HL-60 (cell line): ENCODE results near the gene PPP2CA.
"Not testable (repeated sequence)": the region's sequence is repeated elsewhere in the genome, so short reads cannot be mapped to it uniquely, and the experiment has no call there.

Experiments used
- DNase-seq, 2 experiments: peaks; one replicate each; pipeline ENCODE4 v3.0.0-alpha.2; 2010 to 2020; ENCODE audit warnings: low read depth in 1 of 2, low spot score in 1 of 2
- H3K27ac ChIP-seq: fragments of 250-450 bp; sonication (Bioruptor Pico); replicated peaks from 2 replicates; pipeline ENCODE4 v1.5.1; 2020; ENCODE audit warnings: mild to moderate bottlenecking, moderate library complexity
- H3K27me3 ChIP-seq: fragments of 250-450 bp; sonication (Bioruptor Pico); 2 replicates; pipeline ENCODE4 v1.5.1; 2021; ENCODE audit warnings: mild to moderate bottlenecking, moderate library complexity; ENCODE audit not compliant: insufficient read depth, poor library complexity, severe bottlenecking
- H3K4me3 ChIP-seq: replicated peaks from 2 replicates; pipeline ENCODE4 v1.5.1; 2011; ENCODE audit warnings: mild to moderate bottlenecking, control low read depth, low read length; ENCODE audit not compliant: insufficient read depth
- GABPA ChIP-seq: IDR thresholded peaks from 2 replicates; pipeline ENCODE4 v1.6.1; 2012; ENCODE audit warnings: low read depth
- POLR2AphosphoS5 ChIP-seq: IDR thresholded peaks from 2 replicates; pipeline ENCODE4 v1.6.1; 2012; ENCODE audit warnings: low read depth
- SPI1 ChIP-seq: IDR thresholded peaks from 2 replicates; pipeline ENCODE4 v1.6.1; 2012; ENCODE audit warnings: low read depth, mild to moderate bottlenecking, borderline replicate concordance
- TF ChIP-seq, protein P1 (sequence below): IDR thresholded peaks from 2 replicates; pipeline ENCODE4 v1.6.1; 2012; ENCODE audit warnings: low read depth; ENCODE audit not compliant: insufficient replicate concordance
- TF ChIP-seq, protein P2 (sequence below): IDR thresholded peaks from one replicate; pipeline ENCODE4 v1.5.1; 2011; ENCODE audit warnings: low read length, control low read depth, inconsistent platforms; ENCODE audit not compliant: insufficient read depth

The PPP2CA gene

DNA sequence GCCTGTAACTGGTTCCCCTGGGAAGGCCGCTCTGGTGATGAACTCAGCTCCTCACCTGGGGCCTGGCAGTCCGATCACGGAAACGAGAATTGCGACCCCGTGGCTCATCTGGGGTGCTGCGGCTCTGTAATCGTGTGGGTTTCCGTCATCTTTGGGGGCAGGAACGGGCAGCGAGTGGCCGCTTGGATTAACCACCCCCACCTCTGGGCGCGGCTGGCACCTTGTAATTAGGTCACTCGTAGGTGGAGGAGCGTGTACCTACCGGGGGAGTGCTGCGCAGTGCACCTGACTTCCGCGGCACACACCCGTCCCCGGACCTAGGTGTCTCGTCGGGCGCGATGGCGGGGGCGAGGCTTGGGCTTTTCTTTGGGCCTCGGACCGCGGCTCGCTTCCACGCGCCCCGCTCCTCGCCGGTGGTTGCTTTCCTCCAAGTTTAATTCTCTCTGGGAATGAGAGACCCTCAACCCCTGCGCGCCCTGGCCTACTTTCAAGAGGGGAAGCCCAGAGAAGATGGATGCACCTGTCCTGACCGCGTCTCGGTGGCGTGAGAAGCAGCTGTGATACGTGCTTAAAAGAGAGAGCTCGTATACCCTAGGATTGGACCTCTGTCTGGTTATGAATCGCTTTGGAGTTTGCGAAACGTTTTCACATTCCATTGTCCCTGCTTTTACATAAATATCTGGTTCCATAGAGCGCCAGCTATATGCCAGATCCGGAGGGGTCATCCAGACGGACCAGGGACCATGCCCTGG is 744 bp upstream of the PPP2CA start:
- TF ChIP-seq POLR2AphosphoS5 (no peak), SPI1 (no peak), GABPA (no peak)
- TF ChIP-seq, protein P1, sequence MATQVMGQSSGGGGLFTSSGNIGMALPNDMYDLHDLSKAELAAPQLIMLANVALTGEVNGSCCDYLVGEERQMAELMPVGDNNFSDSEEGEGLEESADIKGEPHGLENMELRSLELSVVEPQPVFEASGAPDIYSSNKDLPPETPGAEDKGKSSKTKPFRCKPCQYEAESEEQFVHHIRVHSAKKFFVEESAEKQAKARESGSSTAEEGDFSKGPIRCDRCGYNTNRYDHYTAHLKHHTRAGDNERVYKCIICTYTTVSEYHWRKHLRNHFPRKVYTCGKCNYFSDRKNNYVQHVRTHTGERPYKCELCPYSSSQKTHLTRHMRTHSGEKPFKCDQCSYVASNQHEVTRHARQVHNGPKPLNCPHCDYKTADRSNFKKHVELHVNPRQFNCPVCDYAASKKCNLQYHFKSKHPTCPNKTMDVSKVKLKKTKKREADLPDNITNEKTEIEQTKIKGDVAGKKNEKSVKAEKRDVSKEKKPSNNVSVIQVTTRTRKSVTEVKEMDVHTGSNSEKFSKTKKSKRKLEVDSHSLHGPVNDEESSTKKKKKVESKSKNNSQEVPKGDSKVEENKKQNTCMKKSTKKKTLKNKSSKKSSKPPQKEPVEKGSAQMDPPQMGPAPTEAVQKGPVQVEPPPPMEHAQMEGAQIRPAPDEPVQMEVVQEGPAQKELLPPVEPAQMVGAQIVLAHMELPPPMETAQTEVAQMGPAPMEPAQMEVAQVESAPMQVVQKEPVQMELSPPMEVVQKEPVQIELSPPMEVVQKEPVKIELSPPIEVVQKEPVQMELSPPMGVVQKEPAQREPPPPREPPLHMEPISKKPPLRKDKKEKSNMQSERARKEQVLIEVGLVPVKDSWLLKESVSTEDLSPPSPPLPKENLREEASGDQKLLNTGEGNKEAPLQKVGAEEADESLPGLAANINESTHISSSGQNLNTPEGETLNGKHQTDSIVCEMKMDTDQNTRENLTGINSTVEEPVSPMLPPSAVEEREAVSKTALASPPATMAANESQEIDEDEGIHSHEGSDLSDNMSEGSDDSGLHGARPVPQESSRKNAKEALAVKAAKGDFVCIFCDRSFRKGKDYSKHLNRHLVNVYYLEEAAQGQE = no peak
- TF ChIP-seq, protein P2, sequence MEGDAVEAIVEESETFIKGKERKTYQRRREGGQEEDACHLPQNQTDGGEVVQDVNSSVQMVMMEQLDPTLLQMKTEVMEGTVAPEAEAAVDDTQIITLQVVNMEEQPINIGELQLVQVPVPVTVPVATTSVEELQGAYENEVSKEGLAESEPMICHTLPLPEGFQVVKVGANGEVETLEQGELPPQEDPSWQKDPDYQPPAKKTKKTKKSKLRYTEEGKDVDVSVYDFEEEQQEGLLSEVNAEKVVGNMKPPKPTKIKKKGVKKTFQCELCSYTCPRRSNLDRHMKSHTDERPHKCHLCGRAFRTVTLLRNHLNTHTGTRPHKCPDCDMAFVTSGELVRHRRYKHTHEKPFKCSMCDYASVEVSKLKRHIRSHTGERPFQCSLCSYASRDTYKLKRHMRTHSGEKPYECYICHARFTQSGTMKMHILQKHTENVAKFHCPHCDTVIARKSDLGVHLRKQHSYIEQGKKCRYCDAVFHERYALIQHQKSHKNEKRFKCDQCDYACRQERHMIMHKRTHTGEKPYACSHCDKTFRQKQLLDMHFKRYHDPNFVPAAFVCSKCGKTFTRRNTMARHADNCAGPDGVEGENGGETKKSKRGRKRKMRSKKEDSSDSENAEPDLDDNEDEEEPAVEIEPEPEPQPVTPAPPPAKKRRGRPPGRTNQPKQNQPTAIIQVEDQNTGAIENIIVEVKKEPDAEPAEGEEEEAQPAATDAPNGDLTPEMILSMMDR = no peak
- Histone ChIP-seq H3K27me3 (no peaks in the 10 kb centered on the region), H3K27ac (peak overlapping the region; percentile 81), H3K4me3 (peak overlapping the region; percentile 76)
- no peak for DNase-seq

DNA sequence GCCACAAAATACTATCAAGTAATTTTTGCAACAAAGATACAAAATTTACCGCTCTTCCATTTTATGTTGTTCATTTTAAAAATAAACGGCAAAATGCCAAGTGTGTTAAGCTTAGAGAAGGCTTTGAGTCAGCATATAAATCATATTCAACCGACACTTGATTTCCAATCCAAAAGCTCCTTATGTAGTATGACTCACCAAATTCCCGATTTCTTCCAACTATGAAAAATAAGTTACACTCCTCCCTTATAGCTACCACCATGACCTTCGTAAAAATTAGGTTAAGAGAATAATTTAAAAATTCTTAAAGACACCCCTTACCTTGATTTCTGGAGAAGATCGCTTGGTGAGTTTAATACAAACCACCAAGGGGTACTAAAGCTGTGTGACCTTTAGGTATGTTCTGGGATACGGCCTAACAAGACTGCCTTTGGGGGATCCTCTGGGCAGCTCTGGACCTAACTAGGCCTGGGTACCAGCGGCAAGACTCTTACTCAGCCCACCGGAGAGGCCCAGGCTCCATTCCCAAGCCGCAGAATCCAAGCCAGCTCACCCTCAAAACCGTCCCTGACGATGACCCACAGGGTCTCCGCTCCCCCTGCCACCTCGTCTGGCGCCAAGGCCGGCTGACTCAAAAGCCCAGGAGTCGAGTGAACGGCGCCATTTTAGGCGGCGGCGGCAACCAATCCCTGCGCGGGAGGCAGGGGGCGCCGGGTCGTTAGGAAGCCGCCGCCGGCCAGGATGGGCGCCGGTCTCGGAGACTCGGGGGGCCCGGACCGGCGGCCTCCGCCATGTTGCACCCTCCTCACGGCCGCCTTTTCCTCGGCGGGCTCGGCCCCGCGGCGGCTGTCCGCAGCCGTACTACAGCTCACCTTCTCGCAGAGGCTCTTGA is 739 bp downstream of the PPP2CA start:
- no peaks in the 10 kb centered on the region for H3K27me3 ChIP-seq
- peak in 1 of 2 experiments; percentile 12 for DNase-seq
- no peak for TF ChIP-seq SPI1
- TF ChIP-seq, protein P1 = peak; percentile 15
- no peak for TF ChIP-seq GABPA
- TF ChIP-seq POLR2AphosphoS5 = no peak

DNA sequence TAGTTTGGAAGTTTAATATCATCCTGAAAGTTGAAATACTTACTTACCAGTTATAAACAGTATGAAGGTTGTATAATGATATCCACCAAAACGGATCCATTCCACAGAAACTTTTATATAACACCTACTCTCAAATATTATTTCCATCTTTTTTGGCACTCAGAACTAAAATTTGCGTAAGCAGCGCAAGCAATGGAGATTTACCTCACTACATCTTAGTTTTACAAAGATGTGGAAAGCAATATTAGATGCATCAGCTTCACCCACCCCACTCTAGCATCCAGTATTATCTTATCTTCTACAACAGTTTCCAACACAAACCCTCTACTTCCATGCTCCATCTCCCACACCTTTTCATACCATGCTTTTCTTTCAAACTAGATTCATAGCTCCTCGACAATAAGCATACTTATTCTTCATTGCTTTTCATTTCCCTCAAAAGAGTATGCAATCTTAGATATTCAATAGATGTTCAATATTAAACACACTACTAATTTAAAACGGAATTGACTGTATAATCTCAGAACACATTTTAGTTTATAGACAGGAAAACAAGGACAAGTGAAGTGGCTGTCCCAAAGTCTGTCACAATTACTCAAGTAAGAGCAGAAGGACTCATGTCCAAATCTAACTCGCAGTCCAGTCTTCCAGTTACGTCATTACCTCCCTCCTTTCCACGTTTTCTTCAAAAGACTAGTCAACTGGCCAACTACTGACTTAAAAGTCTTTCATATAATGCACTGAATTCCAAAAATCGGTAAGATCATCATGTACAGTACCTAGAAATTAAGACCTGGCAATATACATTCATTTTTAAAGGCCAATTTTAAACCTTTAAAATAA is 2.2 kb downstream of the PPP2CA start:
- DNase-seq = no peak
- Histone ChIP-seq H3K27ac (no peak overlapping the region), H3K4me3 (peak overlapping the region; percentile 76), H3K27me3 (no peaks in the 10 kb centered on the region)
- TF ChIP-seq, protein P2 = no peak
- TF ChIP-seq, protein P1 = no peak
- TF ChIP-seq SPI1 = no peak
- no peak for TF ChIP-seq GABPA
- no peak for TF ChIP-seq POLR2AphosphoS5

More for the DNA sequence above, 739 bp downstream of the PPP2CA start:
- H3K27ac ChIP-seq = peak overlapping the region; percentile 81
- peak overlapping the region; percentile 76 for H3K4me3 ChIP-seq

DNA sequence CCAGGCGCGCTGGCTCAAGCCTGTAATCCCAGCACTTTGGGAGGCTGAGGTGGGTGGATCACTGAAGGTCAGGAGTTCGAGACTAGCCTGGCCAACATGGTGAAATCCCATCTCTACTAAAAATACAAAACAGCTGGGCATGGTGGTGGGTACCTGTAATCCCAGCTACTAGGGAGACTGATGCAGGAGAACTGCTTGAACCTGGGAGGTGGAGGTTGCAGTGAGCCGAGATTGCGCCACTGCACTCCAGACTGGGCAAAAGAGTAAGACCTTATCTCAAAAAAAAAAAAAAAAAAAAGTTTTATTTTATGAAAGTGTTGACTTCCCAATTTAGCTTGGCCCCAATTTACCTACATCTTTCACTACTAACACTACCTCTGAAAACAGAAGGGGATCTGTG is 4.2 kb downstream of the PPP2CA start:
- not testable (repeated sequence) for DNase-seq, H3K27ac ChIP-seq, H3K4me3 ChIP-seq, H3K27me3 ChIP-seq
